ENCODE results near the gene TRIO.

TRIO gene

GRCh38 chr5:14447958-14448911, 305.1 kb downstream of the TRIO start:
- DNase-seq: no peak

- DNase-seq: no peak
These were observed 306.0 kb downstream of the TRIO start for GRCh38 chr5:14449052-14449661.

- no peak for DNase-seq
These were observed 306.9 kb downstream of the TRIO start for GRCh38 chr5:14450018-14450524.

GRCh38 chr5:14450742-14451141, 307.6 kb downstream of the TRIO start:
- no peak for DNase-seq

GRCh38 chr5:14451871-14452270, 308.7 kb downstream of the TRIO start:
- DNase-seq: no peak

- no peak for DNase-seq
These were observed 309.7 kb downstream of the TRIO start for GRCh38 chr5:14452685-14453454.

GRCh38 chr5:14453481-14453880, 310.3 kb downstream of the TRIO start:
- no peak for DNase-seq

- no peak for DNase-seq
These were observed 312.7 kb downstream of the TRIO start for GRCh38 chr5:14455814-14456321.

GRCh38 chr5:14457476-14457875, 314.3 kb downstream of the TRIO start:
- DNase-seq: no peak

GRCh38 chr5:14458414-14458813, 315.3 kb downstream of the TRIO start:
- DNase-seq: no peak

- DNase-seq: no peak
These were observed 317.8 kb downstream of the TRIO start for GRCh38 chr5:14460844-14461398.

GRCh38 chr5:14462681-14463080, 319.5 kb downstream of the TRIO start:
- DNase-seq: no peak

- DNase-seq: no peak
These were observed 320.5 kb downstream of the TRIO start for GRCh38 chr5:14463629-14464028.

GRCh38 chr5:14464096-14464495, 321.0 kb downstream of the TRIO start:
- DNase-seq: no peak

GRCh38 chr5:14464671-14465070, 321.5 kb downstream of the TRIO start:
- no peak for DNase-seq

GRCh38 chr5:14465116-14465515, 322.0 kb downstream of the TRIO start:
- no peak for DNase-seq

GRCh38 chr5:14465776-14466175, 322.6 kb downstream of the TRIO start:
- no peak for DNase-seq

- DNase-seq: no peak
These were observed 324.1 kb downstream of the TRIO start for GRCh38 chr5:14467251-14467650.

- no peak for DNase-seq
These were observed 324.7 kb downstream of the TRIO start for GRCh38 chr5:14467886-14468285.

- DNase-seq: no peak
These were observed 326.6 kb downstream of the TRIO start for GRCh38 chr5:14469551-14470377.

GRCh38 chr5:14471507-14471906, 328.4 kb downstream of the TRIO start:
- no peak for DNase-seq
